ENCODE measurements around the gene LMO1.

The LMO1 gene

DNA sequence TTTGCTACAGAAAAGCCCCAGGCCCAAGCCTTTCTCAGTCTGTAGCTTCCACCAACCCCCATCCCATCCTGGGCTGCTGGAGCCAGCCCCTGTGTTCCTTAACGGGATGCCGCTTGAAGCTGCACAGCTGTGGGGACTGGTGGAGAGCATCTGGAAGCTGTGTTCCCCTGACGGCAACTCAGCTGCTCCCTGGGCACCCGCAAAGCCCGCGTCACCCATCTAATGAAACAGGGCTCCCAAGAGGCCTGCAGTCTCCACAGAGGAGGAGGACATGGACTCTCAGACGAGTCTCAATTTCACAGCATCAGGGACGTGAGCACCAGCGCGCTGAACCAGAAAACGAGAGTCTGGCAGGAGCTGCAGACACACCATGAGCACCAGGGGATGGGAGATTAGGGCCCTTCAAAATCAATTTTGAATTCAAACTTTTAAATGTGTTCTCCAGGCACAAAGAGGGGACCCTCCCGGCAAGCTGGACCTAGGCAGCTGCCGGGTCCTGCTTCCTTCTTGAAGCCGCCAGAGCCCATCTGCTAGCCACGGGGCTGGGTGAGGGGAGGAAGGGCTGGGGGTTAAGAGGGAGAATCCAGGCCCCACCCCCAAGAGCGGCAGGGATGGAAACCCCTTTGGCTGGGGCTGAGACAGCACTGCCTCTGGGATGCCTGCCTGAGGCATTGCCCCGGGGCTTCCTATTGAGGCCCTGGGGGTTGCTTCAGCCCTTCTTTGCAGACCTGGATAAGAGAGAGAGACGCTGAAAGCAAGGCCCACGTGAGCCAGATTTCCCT is 21.0 kb downstream of the LMO1 start:
- DNase-seq, result no peak

DNA sequence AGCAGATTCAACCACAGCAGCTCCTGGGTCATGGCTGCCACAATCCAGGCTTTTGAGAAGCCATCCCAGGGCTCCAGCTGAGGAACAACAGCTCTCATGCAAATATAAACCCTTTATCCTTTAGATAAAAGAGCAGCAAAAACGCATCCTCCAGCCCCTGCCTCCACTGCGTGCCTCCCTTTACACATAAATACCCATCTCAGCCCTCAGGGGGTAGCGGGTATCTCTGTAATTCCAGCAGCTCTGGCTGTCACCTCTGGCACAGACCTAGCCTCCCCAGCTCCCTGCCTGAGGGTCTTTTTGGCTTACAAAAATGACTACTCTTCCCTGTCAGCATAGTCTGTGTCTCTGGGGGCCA is 21.6 kb downstream of the LMO1 start:
- DNase-seq, result no peak

GRCh38 chr11:8241373-8242117 is 22.1 kb downstream of the LMO1 start:
- DNase-seq, result no peak

DNA sequence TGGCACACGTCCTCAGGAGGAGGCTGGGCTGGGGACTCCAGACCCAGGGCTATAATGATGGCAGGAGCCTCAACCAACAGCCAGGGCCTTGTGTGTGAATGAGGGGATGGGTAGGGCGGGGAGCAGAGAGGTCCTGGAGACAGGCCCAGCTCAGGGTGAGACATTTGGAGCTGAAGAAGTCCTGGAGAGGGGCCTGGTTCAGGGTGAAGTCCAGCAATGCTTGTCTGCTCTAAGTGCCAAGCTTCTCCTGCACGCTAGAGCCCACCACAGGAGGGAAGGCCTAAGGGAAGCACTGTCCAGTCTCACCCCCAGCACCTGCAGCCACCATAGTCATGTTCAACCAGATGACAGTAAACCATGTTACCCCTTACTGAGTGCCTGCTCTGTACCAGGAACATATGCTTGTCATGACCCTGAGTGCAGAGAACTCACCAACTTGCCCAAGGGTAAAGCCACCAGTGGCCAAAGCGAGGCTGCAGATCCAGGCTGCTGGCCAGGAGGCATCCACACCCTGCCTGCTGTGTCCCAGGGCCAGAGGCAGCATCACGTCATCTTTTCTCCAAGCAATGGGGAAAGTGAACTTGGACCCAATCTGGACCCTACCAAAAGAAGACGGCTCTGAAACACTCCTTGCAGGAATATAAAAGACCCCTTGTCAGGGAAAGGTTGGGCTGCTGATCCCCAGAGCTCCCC is 24.0 kb downstream of the LMO1 start:
- DNase-seq, result no peak

- DNase-seq, result no peak
These were observed 24.6 kb downstream of the LMO1 start for GRCh38 chr11:8239040-8239439.

- no peak for DNase-seq
These were observed 26.2 kb downstream of the LMO1 start for GRCh38 chr11:8237453-8237852.

GRCh38 chr11:8235925-8236324 is 27.8 kb downstream of the LMO1 start:
- DNase-seq, result no peak

- no peak for DNase-seq
These were observed 28.8 kb downstream of the LMO1 start for GRCh38 chr11:8234910-8235309.

GRCh38 chr11:8234425-8234821 is 29.3 kb downstream of the LMO1 start:
- no peak for DNase-seq

- DNase-seq, result no peak
These were observed 29.8 kb downstream of the LMO1 start for GRCh38 chr11:8233691-8234424.

GRCh38 chr11:8232849-8233606 is 30.6 kb downstream of the LMO1 start:
- no peak for DNase-seq

DNA sequence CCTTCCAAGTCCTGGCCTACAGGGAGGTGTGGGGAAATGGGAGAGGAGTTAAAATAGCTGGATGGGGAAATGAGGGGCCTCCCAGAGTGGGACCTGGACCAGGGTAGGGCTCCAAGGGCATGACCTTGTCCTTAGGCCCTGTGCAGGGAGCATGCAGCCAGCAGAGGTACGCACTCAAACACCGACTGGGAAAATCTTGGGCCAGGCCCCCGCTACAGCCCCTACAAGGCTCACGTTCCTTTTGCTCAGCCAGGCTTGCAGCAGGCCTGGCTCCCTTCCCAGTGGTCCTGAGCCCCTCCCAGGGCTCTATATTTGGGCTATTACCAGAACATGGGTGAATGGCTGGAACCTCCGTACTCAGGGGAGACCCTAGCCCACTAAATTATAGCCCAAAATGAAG is 31.3 kb downstream of the LMO1 start:
- DNase-seq, result no peak

GRCh38 chr11:8231979-8232378 is 31.7 kb downstream of the LMO1 start:
- no peak for DNase-seq

DNA sequence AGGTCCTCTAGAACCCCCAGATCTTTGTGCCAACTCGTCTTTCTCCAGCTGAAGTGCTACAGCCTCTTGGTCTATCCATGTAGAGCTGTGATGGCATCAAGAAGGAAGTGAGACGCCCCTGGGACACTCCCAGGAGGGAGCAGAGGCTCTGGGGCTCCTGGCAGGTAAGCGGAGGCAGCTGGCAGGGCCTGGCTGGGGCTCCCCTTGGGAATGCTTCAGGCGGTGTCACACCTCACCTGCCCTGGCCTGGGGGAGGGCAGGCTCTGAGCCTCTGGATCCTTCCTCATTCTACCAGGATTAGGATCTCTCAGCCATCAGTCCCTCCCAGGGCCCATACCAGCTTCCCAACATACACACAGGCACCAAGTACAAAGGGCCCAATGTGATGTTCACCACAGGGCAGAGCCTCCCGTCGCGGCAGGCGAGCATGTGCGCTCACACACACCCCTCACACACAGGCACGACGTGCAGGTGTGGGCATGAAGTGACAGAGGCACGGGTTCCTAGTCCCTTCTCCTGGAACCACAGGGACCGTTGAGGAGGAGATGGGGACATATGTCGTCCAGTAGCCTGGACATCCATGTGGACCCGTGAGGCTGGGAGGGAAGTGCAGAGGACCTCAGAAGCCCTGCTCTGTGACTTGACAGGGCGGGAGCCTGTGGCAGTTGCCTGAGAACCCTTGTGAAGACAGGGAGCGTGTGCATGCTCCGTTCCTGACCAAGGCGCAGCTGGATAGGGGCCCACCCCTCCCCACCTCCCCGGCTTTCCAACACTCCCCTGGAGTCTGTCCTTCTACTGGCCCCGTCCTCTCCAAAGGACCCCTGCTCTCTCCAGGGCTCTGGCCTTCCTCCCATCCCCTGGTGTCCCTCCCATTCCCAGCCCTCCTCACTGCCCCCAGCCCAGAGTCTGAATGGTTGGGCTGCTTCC is 32.5 kb downstream of the LMO1 start:
- no peak for DNase-seq

GRCh38 chr11:8230178-8230859 is 33.4 kb downstream of the LMO1 start:
- no peak for DNase-seq

GRCh38 chr11:8229299-8230177 is 34.1 kb downstream of the LMO1 start:
- DNase-seq, result no peak

DNA sequence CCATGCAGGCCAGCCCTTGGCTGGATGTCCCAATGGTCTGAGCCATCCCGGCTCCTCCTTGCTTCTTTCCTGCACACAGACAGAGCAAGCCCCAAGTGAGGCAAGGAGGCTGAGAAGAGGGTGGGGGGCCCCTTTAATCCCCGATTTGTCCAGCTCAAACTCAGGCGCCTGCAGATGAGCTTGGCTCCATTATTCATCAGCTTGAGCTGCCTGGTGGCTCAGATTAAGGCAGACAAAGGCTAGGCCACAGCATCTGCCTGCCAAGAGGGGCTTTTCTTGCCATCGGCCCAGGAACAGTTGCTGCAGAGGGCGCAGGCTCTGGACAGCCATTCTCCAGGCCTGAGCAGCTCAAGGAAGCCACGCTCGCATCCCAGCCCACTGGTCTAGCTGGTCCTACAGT is 35.4 kb downstream of the LMO1 start:
- DNase-seq, result no peak

- DNase-seq, result no peak
These were observed 36.2 kb downstream of the LMO1 start for GRCh38 chr11:8227156-8228152.

Data from T-helper 1 cell (primary cell).